ENCODE measurements around the gene TBC1D2. TPM values are rescaled to one million over a fixed set of nuclear protein-coding genes. Genes with fewer than 3 reads are reported as not detected.

TBC1D2 gene
- total and polyA plus RNA-seq, 5 experiments from 2014 or later = 2.0 to 6.9 (median 5.9) TPM

- Mint-ChIP-seq H3K4me3 (no peak overlapping the region), H3K4me1 (peaks cover 0 to 2% (median 0%) of the 10 kb centered on the region in 4 donors), H3K27me3 (peaks cover 5 to 22% (median 12%) of the 10 kb centered on the region in 5 donors), H3K36me3 (no peaks in the 10 kb centered on the region), H3K27ac (no peak overlapping the region), H3K9me3 (no peaks in the 10 kb centered on the region)
- DNase-seq = no peak
- ATAC-seq = no peak
- POLR2A ChIA-PET = interaction anchor here (1.0 kb wide), 1 partner anchor 9 kb away, joined by 4 read pairs; the partner anchor contains the start of gene TBC1D2
Observed at GRCh38 chr9:98264516-98264915, 9.1 kb upstream of the TBC1D2 start.

- Mint-ChIP-seq H3K36me3 (no peaks in the 10 kb centered on the region), H3K27ac (peak overlapping the region in 2 of 10 donors; percentile 36 to 53), H3K27me3 (peaks cover 5 to 19% (median 8%) of the 10 kb centered on the region in 5 donors), H3K4me3 (no peak overlapping the region), H3K9me3 (no peaks in the 10 kb centered on the region), H3K4me1 (peaks cover 0 to 2% (median under 1%) of the 10 kb centered on the region in 4 donors)
- POLR2A ChIA-PET = interaction anchor here (1.0 to 1.3 kb wide), 2 partner anchors 8 to 189 kb away, joined by 3 to 4 read pairs; partner anchors contain the start of gene TBC1D2
- peak; percentile 100 for ATAC-seq
- DNase-seq = peak; percentile 65 to 92 (median 77)
Observed at GRCh38 chr9:98263482-98264357, 8.3 kb upstream of the TBC1D2 start.

- Mint-ChIP-seq H3K9me3 (no peaks in the 10 kb centered on the region), H3K27ac (no peak overlapping the region), H3K4me1 (peaks cover 0 to 2% (median under 1%) of the 10 kb centered on the region in 4 donors), H3K4me3 (no peak overlapping the region), H3K36me3 (no peaks in the 10 kb centered on the region), H3K27me3 (peaks cover 2 to 13% (median 2%) of the 10 kb centered on the region in 5 donors)
- no peak for DNase-seq
- no peak for ATAC-seq
- POLR2A ChIA-PET = interaction anchor here (1.3 kb wide), 1 partner anchor 189 kb away, joined by 3 read pairs; no protein-coding TSS in a partner anchor
Observed at GRCh38 chr9:98263080-98263479, 7.6 kb upstream of the TBC1D2 start.

GRCh38 chr9:98262056-98262455 lies 6.6 kb upstream of the TBC1D2 start:
- POLR2A ChIA-PET = no interaction called here
- Mint-ChIP-seq H3K27ac (peak overlapping the region in 1 of 10 donors; percentile 34), H3K27me3 (peaks cover 0 to 4% (median 2%) of the 10 kb centered on the region in 5 donors), H3K4me1 (peaks cover 0 to 2% (median 1%) of the 10 kb centered on the region in 4 donors), H3K4me3 (no peak overlapping the region), H3K9me3 (no peaks in the 10 kb centered on the region), H3K36me3 (no peaks in the 10 kb centered on the region)
- DNase-seq (no peak), ATAC-seq (no peak)

GRCh38 chr9:98260635-98261034 lies 5.2 kb upstream of the TBC1D2 start:
- ATAC-seq (no peak), DNase-seq (no peak)
- Mint-ChIP-seq H3K9me3 (no peaks in the 10 kb centered on the region), H3K36me3 (no peaks in the 10 kb centered on the region), H3K4me1 (peaks cover 6 to 7% (median 7%) of the 10 kb centered on the region in 4 donors), H3K4me3 (no peak overlapping the region), H3K27ac (no peak overlapping the region), H3K27me3 (peaks cover 0 to 2% (median 2%) of the 10 kb centered on the region in 5 donors)
- POLR2A ChIA-PET = interaction anchor here (0.7 kb wide), 1 partner anchor 356 kb away, joined by 3 read pairs; no protein-coding TSS in a partner anchor

GRCh38 chr9:98259791-98260190 lies 4.3 kb upstream of the TBC1D2 start:
- H3K4me3 Mint-ChIP-seq = no peak overlapping the region
- H3K27ac Mint-ChIP-seq = no peak overlapping the region
- POLR2A ChIA-PET = interaction anchor here (0.7 to 1.3 kb wide), 5 partner anchors 139 to 203 kb away, joined by 3 to 9 read pairs (median 3); partner anchors contain the start of genes NANS and TRIM14
- H3K27me3 Mint-ChIP-seq = peaks cover 0 to 2% (median 2%) of the 10 kb centered on the region in 5 donors
- no peaks in the 10 kb centered on the region for H3K9me3 Mint-ChIP-seq
- no peak for DNase-seq
- H3K36me3 Mint-ChIP-seq = no peaks in the 10 kb centered on the region
- peaks cover 8 to 11% (median 10%) of the 10 kb centered on the region in 4 donors for H3K4me1 Mint-ChIP-seq
- no peak for ATAC-seq

- POLR2A ChIA-PET = interaction anchor here (0.6 to 3.6 kb wide), 35 partner anchors 13 to 1944 kb away, joined by 3 to 71 read pairs (median 5); partner anchors contain the start of genes ANP32B, CORO2A, NANS and NCBP1
- Mint-ChIP-seq H3K4me1 (peaks cover 19 to 40% (median 35%) of the 10 kb centered on the region in 4 donors), H3K27ac (peak overlapping the region; percentile 94 to 98 (median 96)), H3K9me3 (no peaks in the 10 kb centered on the region), H3K4me3 (peak overlapping the region; percentile 93 to 98 (median 96)), H3K36me3 (peaks cover 0 to under 1% (median 0%) of the 10 kb centered on the region in 3 donors), H3K27me3 (no peaks in the 10 kb centered on the region)
- ATAC-seq (peak; percentile 4 to 13), DNase-seq (peak in 9 of 10 donors; percentile 13 to 71 (median 30))
Observed at GRCh38 chr9:98256756-98257155, 1.3 kb upstream of the TBC1D2 start.

- ATAC-seq (peak; percentile 28 to 42), DNase-seq (peak in 1 of 10 donors; percentile 4)
- Mint-ChIP-seq H3K36me3 (peaks cover 0 to 6% (median 0%) of the 10 kb centered on the region in 3 donors), H3K4me3 (peak overlapping the region; percentile 93 to 98 (median 96)), H3K9me3 (no peaks in the 10 kb centered on the region), H3K27me3 (no peaks in the 10 kb centered on the region), H3K4me1 (peaks cover 22 to 44% (median 37%) of the 10 kb centered on the region in 4 donors), H3K27ac (peak overlapping the region; percentile 57 to 98 (median 96))
- POLR2A ChIA-PET = interaction anchor here (0.5 to 3.6 kb wide), 28 partner anchors 8 to 734 kb away, joined by 3 to 71 read pairs (median 7); partner anchors contain the start of genes ANP32B, CORO2A, NANS and NCBP1
Observed at GRCh38 chr9:98255061-98255577, 330 bp downstream of the TBC1D2 start.

- POLR2A ChIA-PET = interaction anchor here (0.5 to 3.6 kb wide), 11 partner anchors 8 to 333 kb away, joined by 6 to 71 read pairs (median 20); partner anchors contain the start of genes CORO2A, NANS and TRMO
- Mint-ChIP-seq H3K27me3 (no peaks in the 10 kb centered on the region), H3K9me3 (no peaks in the 10 kb centered on the region), H3K4me1 (peaks cover 26 to 48% (median 41%) of the 10 kb centered on the region in 4 donors), H3K4me3 (peak overlapping the region; percentile 93 to 98 (median 96)), H3K36me3 (peaks cover 0 to 9% (median 0%) of the 10 kb centered on the region in 3 donors), H3K27ac (peak overlapping the region in 9 of 10 donors; percentile 57 to 98 (median 96))
- peak in 1 of 10 donors; percentile 4 for DNase-seq
- ATAC-seq = no peak
Observed at GRCh38 chr9:98254228-98255060, 1.0 kb downstream of the TBC1D2 start.

- DNase-seq (no peak), ATAC-seq (no peak)
- POLR2A ChIA-PET = no interaction called here
- no peaks in the 10 kb centered on the region for H3K9me3 Mint-ChIP-seq
- H3K4me3 Mint-ChIP-seq = peak overlapping the region in 6 of 10 donors; percentile 8 to 97 (median 96)
- peaks cover 0 to 13% (median 3%) of the 10 kb centered on the region in 3 donors for H3K36me3 Mint-ChIP-seq
- H3K4me1 Mint-ChIP-seq = peaks cover 26 to 54% (median 48%) of the 10 kb centered on the region in 4 donors
- H3K27me3 Mint-ChIP-seq = no peaks in the 10 kb centered on the region
- H3K27ac Mint-ChIP-seq = peak overlapping the region in 4 of 10 donors; percentile 33 to 77 (median 44)
Observed at GRCh38 chr9:98253565-98253964, 1.9 kb downstream of the TBC1D2 start.

GRCh38 chr9:98251551-98251950 lies 3.9 kb downstream of the TBC1D2 start:
- POLR2A ChIA-PET = interaction anchor here (0.7 kb wide), 1 partner anchor 194 kb away, joined by 3 read pairs; no protein-coding TSS in a partner anchor
- ATAC-seq = no peak
- no peaks in the 10 kb centered on the region for H3K9me3 Mint-ChIP-seq
- peaks cover 23 to 53% (median 48%) of the 10 kb centered on the region in 4 donors for H3K4me1 Mint-ChIP-seq
- no peak overlapping the region for H3K4me3 Mint-ChIP-seq
- no peak for DNase-seq
- peak overlapping the region in 1 of 10 donors; percentile 41 for H3K27ac Mint-ChIP-seq
- H3K27me3 Mint-ChIP-seq = no peaks in the 10 kb centered on the region
- H3K36me3 Mint-ChIP-seq = peaks cover 0 to 16% (median 3%) of the 10 kb centered on the region in 3 donors
